Endothelial cell (in vitro differentiated cells): ENCODE measurements around the gene FBXO30. TPM values are rescaled to one million over a fixed set of nuclear protein-coding genes. Genes with fewer than 3 reads are reported as not detected.

Experiments
- DNase-seq: peaks from one replicate; pipeline ENCODE4 v3.0.0; 2021; ENCODE audit warnings: low spot score
- H3K27ac Mint-ChIP-seq: one replicate; pipeline ENCODE4 v1.8.0; 2021; ENCODE audit warnings: mixed read lengths, inconsistent platforms; ENCODE audit not compliant: unreplicated experiment
- H3K27me3 Mint-ChIP-seq: one replicate; pipeline ENCODE4 v1.8.0; 2021; ENCODE audit warnings: mild to moderate bottlenecking, moderate library complexity, mixed read lengths, inconsistent platforms; ENCODE audit not compliant: unreplicated experiment
- H3K36me3 Mint-ChIP-seq: one replicate; pipeline ENCODE4 v1.8.0; 2021; ENCODE audit warnings: mild to moderate bottlenecking, low read depth, mixed read lengths, inconsistent platforms; ENCODE audit not compliant: unreplicated experiment
- H3K4me1 Mint-ChIP-seq: one replicate; pipeline ENCODE4 v1.8.0; 2021; ENCODE audit warnings: mild to moderate bottlenecking, mixed read lengths, inconsistent platforms; ENCODE audit not compliant: unreplicated experiment
- H3K4me3 Mint-ChIP-seq: one replicate; pipeline ENCODE4 v1.8.0; 2021; ENCODE audit warnings: mild to moderate bottlenecking, mixed read lengths, inconsistent platforms; ENCODE audit not compliant: unreplicated experiment
- H3K9me3 Mint-ChIP-seq: one replicate; pipeline ENCODE4 v1.8.0; 2021; ENCODE audit warnings: mixed read lengths, inconsistent platforms; ENCODE audit not compliant: unreplicated experiment
- total RNA-seq: library from RNA; stranded (reverse); fragmentation: NEBNext Ultra II Directional; extraction: Animal tissue kit (Norgen Biotek cat#: 25700); gene quantifications from one replicate; pipeline ENCODE4 v1.2.1, GENCODE V29; 2021; ENCODE audit not compliant: unreplicated experiment
- TF ChIP-seq, protein P1 (sequence below): fragments of 200-600 bp; sonication (generic); IDR thresholded peaks from one replicate; pipeline ENCODE4 v1.5.0; 2021; ENCODE audit warnings: antibody characterized with exemption; ENCODE audit not compliant: unreplicated experiment

The FBXO30 gene
- total RNA-seq, 1 donor from 2014 or later, result 14.2 TPM

DNA sequence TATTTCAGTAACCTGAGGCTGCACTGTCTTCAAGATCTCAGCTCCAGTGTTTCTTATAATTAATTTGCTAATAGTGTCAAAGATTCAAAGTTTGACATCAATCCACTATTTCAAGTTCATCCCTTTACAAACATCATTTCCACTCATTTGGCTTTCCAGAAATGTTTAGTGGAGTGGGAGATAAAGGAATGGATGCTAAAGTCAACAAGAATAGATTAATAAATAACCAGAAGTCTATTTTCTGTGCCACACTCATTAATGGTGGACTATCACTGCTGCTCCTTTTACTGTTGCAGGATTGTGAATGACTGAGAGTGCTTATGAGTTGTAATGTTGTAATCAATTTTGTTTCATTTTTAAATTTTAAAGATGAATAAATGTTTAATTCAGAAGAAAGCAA, 50.9 kb downstream of the FBXO30 start:
- TF ChIP-seq, protein P1, sequence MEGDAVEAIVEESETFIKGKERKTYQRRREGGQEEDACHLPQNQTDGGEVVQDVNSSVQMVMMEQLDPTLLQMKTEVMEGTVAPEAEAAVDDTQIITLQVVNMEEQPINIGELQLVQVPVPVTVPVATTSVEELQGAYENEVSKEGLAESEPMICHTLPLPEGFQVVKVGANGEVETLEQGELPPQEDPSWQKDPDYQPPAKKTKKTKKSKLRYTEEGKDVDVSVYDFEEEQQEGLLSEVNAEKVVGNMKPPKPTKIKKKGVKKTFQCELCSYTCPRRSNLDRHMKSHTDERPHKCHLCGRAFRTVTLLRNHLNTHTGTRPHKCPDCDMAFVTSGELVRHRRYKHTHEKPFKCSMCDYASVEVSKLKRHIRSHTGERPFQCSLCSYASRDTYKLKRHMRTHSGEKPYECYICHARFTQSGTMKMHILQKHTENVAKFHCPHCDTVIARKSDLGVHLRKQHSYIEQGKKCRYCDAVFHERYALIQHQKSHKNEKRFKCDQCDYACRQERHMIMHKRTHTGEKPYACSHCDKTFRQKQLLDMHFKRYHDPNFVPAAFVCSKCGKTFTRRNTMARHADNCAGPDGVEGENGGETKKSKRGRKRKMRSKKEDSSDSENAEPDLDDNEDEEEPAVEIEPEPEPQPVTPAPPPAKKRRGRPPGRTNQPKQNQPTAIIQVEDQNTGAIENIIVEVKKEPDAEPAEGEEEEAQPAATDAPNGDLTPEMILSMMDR, result no peak
- Mint-ChIP-seq H3K4me1 (peaks cover 5% of the 10 kb centered on the region), H3K9me3 (no peaks in the 10 kb centered on the region), H3K36me3 (no peaks in the 10 kb centered on the region), H3K27me3 (peaks cover 1% of the 10 kb centered on the region), H3K27ac (no peak overlapping the region), H3K4me3 (no peak overlapping the region)
- DNase-seq, result no peak

DNA sequence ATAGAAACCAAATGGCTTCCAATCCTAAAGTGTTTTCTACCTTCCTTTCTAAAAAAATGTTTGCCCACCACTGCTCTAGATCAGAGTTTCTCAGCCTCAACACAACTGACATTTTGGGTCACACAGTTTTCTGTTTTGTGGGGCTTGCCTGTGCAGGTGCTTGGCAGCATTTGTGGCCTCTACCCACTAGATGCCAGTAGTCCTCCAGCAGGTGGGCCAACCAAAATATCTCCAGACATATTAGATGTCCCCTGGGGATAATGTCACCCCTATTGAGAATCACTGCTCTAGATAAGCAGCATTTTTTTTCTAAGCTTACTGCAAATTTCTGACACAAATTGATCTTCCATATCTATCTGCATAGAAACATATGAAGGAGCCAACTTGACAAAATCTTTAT, 53.0 kb downstream of the FBXO30 start:
- peaks cover 1% of the 10 kb centered on the region for H3K27me3 Mint-ChIP-seq
- H3K27ac Mint-ChIP-seq, result no peak overlapping the region
- H3K4me1 Mint-ChIP-seq, result peaks cover 5% of the 10 kb centered on the region
- no peaks in the 10 kb centered on the region for H3K9me3 Mint-ChIP-seq
- no peaks in the 10 kb centered on the region for H3K36me3 Mint-ChIP-seq
- TF ChIP-seq, protein P1, result no peak
- no peak overlapping the region for H3K4me3 Mint-ChIP-seq
- DNase-seq, result no peak

DNA sequence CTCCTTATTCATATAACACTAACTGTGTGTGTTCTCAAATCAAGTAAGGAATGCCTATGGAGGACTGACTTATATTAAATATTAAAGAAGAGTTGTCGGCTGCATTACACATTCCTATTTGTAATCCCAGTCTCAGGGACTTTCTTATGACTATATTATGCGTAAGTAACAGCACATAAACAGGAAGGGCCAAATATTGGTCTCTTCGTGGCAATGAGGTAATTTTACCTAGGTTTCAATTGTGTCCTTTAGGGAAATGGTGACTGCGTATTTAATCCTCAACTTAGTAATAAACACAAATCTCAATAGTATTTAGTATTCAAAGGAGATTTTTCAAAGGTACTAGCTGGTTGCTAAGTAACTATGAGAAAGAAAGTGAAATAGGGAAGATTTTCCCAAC, 56.5 kb downstream of the FBXO30 start:
- no peak overlapping the region for H3K27ac Mint-ChIP-seq
- no peak for DNase-seq
- H3K27me3 Mint-ChIP-seq, result no peaks in the 10 kb centered on the region
- H3K4me1 Mint-ChIP-seq, result no peaks in the 10 kb centered on the region
- TF ChIP-seq, protein P1, result no peak
- H3K9me3 Mint-ChIP-seq, result no peaks in the 10 kb centered on the region
- H3K36me3 Mint-ChIP-seq, result no peaks in the 10 kb centered on the region
- H3K4me3 Mint-ChIP-seq, result no peak overlapping the region

DNA sequence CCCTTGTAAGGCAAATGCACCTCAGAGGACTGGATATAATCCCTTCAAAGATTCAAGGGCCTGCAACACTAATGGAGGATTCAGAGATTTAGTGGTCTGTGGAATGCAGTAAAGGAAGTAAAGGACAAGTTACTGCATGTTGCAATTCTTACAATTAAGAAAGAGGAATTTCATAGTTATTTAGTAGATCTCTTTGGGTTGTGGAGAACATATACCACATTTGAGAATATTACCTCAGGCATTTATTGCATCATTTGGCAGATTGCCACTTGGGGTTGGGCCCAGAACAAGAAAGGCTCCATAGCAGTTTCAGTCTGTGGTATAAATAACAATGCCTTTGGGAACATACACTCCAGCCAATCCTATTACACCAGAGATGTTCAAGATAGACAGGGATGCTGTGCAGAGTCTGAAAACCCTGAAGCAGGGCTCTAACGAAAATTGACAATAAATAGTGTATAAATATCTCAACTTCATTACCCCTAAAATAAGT, 58.4 kb downstream of the FBXO30 start:
- H3K4me3 Mint-ChIP-seq, result no peak overlapping the region
- no peak for DNase-seq
- no peaks in the 10 kb centered on the region for H3K4me1 Mint-ChIP-seq
- TF ChIP-seq, protein P1, result no peak
- H3K36me3 Mint-ChIP-seq, result no peaks in the 10 kb centered on the region
- H3K9me3 Mint-ChIP-seq, result no peaks in the 10 kb centered on the region
- no peak overlapping the region for H3K27ac Mint-ChIP-seq
- H3K27me3 Mint-ChIP-seq, result no peaks in the 10 kb centered on the region

DNA sequence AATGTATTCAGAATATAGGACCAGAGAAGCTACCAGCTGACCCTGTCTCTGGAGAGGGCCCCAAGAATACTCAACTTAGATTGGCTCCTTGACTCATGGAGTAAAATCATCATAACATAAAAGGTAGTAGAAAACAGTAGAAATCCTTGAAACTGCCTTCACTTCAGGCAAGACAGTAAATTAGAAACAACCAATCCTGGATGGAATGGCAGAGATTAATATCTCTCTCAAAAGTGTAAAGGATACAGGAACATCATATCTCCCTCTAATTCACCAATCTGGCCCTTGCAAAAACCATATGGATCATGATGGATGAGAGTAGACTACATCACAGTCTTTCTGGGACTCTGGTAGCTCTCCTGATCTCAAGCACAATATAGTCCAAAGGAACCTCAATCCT, 58.9 kb downstream of the FBXO30 start:
- Mint-ChIP-seq H3K27ac (no peak overlapping the region), H3K36me3 (no peaks in the 10 kb centered on the region), H3K9me3 (no peaks in the 10 kb centered on the region), H3K4me3 (no peak overlapping the region), H3K27me3 (no peaks in the 10 kb centered on the region), H3K4me1 (no peaks in the 10 kb centered on the region)
- DNase-seq, result no peak
- TF ChIP-seq, protein P1, result no peak
